PFSK-1 (cell line): ENCODE data around the gene EMX1.

Experiments
- POLR2AphosphoS5 ChIP-seq: IDR thresholded peaks from 2 replicates; pipeline ENCODE4 v1.6.1; 2012; ENCODE audit warnings: low read depth, mild to moderate bottlenecking, control low read depth, low read length, moderate library complexity
- REST ChIP-seq, 2 experiments: IDR thresholded peaks; 2 replicates each; pipeline versions ENCODE4 v1.6.1 to v1.8.0; 2011 to 2012; ENCODE audit warnings: low read depth in 2 of 2, low read length in 2 of 2, control low read depth in 1 of 2, inconsistent platforms in 1 of 2, mild to moderate bottlenecking in 1 of 2, moderate library complexity in 1 of 2; ENCODE audit not compliant: insufficient read depth in 1 of 2
- TAF1 ChIP-seq: IDR thresholded peaks from 2 replicates; pipeline ENCODE4 v1.6.1; 2012; ENCODE audit warnings: low read length, control low read depth, borderline replicate concordance; ENCODE audit not compliant: insufficient read depth

GRCh38 chr2:72982219-72982618 is 64.9 kb downstream of the EMX1 start:
- TF ChIP-seq POLR2AphosphoS5 (no peak), REST (IDR thresholded peaks at IDR 0.05; ENCODE audit: insufficient read depth in 1 of 2, low read depth in 2 of 2, low read length in 2 of 2) (no peak), TAF1 (no peak)
